ENCODE data around the gene ARRDC2. TPM values are rescaled to one million over a fixed set of nuclear protein-coding genes. Genes with fewer than 3 reads are reported as not detected.

Gene ARRDC2
- total RNA-seq, 1 donor from 2014 or later, result 2.8 TPM

DNA sequence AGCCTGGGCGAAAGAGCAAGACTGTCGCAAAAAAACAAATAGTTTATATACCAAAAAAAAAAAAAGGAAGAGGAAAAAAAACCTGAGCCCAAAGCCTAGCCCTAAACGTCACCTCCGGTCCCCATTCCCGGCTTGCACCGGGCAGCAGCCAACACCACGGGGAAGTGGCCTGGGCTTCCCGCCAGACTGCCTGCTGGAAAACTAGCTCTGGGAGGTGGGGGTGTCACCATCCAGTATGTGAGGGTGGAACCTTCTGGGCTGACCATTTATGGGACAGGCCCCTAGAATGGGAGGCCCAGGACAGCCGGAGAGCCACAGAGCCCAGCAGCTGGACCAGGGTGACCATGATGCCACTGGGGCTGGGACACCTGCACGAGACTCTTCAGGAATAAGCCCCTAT is 41.4 kb downstream of the ARRDC2 start:
- H3K27ac Mint-ChIP-seq (ENCODE audit: unreplicated experiment), result no peak overlapping the region

DNA sequence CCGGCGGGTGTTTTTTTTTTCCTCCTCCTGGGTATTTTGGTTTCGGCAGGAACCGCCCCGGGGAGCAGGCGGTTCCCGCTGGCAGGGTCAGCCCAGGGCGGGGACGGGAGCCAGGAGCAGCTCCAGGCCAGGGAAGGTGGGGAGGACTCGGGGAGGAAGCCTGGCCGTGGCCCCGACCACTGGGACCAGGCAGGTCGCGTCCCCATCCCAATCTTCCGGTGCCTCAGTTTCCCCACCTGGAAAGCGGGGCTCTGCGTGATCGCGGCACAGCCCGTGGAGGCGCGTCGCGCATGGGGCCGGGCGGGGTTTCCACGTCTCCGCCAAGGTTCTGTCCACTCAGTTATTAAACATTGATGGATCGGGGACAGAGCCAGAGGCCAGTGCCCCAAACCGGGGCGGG is 43.9 kb downstream of the ARRDC2 start:
- no peak for DNase-seq (ENCODE audit: low spot score)
- TF ChIP-seq, protein P1, sequence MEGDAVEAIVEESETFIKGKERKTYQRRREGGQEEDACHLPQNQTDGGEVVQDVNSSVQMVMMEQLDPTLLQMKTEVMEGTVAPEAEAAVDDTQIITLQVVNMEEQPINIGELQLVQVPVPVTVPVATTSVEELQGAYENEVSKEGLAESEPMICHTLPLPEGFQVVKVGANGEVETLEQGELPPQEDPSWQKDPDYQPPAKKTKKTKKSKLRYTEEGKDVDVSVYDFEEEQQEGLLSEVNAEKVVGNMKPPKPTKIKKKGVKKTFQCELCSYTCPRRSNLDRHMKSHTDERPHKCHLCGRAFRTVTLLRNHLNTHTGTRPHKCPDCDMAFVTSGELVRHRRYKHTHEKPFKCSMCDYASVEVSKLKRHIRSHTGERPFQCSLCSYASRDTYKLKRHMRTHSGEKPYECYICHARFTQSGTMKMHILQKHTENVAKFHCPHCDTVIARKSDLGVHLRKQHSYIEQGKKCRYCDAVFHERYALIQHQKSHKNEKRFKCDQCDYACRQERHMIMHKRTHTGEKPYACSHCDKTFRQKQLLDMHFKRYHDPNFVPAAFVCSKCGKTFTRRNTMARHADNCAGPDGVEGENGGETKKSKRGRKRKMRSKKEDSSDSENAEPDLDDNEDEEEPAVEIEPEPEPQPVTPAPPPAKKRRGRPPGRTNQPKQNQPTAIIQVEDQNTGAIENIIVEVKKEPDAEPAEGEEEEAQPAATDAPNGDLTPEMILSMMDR (IDR thresholded peaks at IDR 0.05; ENCODE audit: unreplicated experiment), result no peak
- Mint-ChIP-seq H3K36me3 (ENCODE audit: low read depth, unreplicated experiment) (no peaks in the 10 kb centered on the region), H3K27me3 (ENCODE audit: unreplicated experiment) (peaks cover 8% of the 10 kb centered on the region), H3K9me3 (ENCODE audit: unreplicated experiment) (no peaks in the 10 kb centered on the region), H3K4me3 (ENCODE audit: unreplicated experiment) (no peak overlapping the region), H3K27ac (ENCODE audit: unreplicated experiment) (no peak overlapping the region), H3K4me1 (ENCODE audit: unreplicated experiment) (peaks cover 3% of the 10 kb centered on the region)

More for the DNA sequence above, 41.4 kb downstream of the ARRDC2 start:
- no peak for DNase-seq (ENCODE audit: low spot score)
- Mint-ChIP-seq H3K4me1 (ENCODE audit: unreplicated experiment) (peaks cover 3% of the 10 kb centered on the region), H3K27me3 (ENCODE audit: unreplicated experiment) (peaks cover 5% of the 10 kb centered on the region), H3K4me3 (ENCODE audit: unreplicated experiment) (no peak overlapping the region), H3K36me3 (ENCODE audit: low read depth, unreplicated experiment) (no peaks in the 10 kb centered on the region), H3K9me3 (ENCODE audit: unreplicated experiment) (no peaks in the 10 kb centered on the region)
- TF ChIP-seq, protein P1 (IDR thresholded peaks at IDR 0.05; ENCODE audit: unreplicated experiment), result no peak

DNA sequence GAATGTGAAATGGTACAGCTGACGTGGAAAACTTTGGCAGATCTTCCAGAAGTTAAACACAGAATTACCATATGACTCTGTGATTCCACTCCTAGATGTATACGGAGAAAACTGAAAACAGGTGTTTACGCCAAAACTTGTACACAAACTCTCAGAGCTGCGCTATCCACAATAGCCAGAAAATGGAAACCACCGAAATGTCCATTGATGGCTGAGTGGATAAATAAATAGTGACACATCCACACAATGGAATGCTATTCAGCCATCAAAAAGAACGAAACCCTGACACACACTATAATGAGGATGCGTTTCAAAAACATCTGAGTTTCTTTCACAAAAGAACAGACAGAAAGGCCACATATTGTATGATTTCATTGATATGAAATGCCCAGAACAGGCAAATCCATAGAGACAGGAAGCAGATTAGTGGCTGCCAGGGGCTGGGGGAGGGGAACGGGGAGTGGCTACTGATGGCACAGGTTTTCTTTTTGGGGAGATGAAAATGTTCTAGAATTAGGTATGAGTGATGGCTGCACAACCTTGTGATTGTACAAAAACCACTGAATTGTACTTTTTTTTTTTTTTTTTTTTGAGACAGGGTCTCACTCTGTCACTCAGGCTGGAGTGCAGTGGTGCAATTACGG is 45.7 kb downstream of the ARRDC2 start:
- no peaks in the 10 kb centered on the region for H3K9me3 Mint-ChIP-seq (ENCODE audit: unreplicated experiment)
- no peak for DNase-seq (ENCODE audit: low spot score)
- H3K27me3 Mint-ChIP-seq (ENCODE audit: unreplicated experiment), result peaks cover 9% of the 10 kb centered on the region
- H3K4me1 Mint-ChIP-seq (ENCODE audit: unreplicated experiment), result peaks cover 3% of the 10 kb centered on the region
- H3K27ac Mint-ChIP-seq (ENCODE audit: unreplicated experiment), result no peak overlapping the region
- TF ChIP-seq, protein P1 (IDR thresholded peaks at IDR 0.05; ENCODE audit: unreplicated experiment), result no peak
- no peaks in the 10 kb centered on the region for H3K36me3 Mint-ChIP-seq (ENCODE audit: low read depth, unreplicated experiment)
- H3K4me3 Mint-ChIP-seq (ENCODE audit: unreplicated experiment), result no peak overlapping the region

DNA sequence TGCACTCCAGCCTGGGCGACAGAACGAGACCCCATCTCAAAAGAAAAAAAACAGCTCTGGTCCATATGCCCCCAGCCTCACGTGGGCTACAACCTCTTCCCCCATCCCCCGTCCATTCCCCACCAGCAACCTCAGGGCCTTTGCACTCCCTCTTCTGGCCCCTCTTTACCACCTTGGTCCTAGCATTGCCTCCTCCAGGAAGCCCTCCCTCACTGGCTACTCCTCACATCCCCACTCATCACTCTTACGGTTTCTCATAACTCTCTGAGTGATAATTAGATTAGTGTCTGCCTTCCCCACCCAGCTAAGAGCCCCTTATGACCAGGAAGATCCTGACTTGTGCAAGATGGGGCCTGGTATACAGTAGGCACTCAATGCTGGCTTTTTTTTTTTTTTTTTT is 48.0 kb downstream of the ARRDC2 start:
- Mint-ChIP-seq H3K4me1 (ENCODE audit: unreplicated experiment) (no peaks in the 10 kb centered on the region), H3K27ac (ENCODE audit: unreplicated experiment) (no peak overlapping the region), H3K27me3 (ENCODE audit: unreplicated experiment) (peaks cover 11% of the 10 kb centered on the region), H3K4me3 (ENCODE audit: unreplicated experiment) (no peak overlapping the region), H3K36me3 (ENCODE audit: low read depth, unreplicated experiment) (no peaks in the 10 kb centered on the region), H3K9me3 (ENCODE audit: unreplicated experiment) (no peaks in the 10 kb centered on the region)
- TF ChIP-seq, protein P1 (IDR thresholded peaks at IDR 0.05; ENCODE audit: unreplicated experiment), result no peak
- no peak for DNase-seq (ENCODE audit: low spot score)

DNA sequence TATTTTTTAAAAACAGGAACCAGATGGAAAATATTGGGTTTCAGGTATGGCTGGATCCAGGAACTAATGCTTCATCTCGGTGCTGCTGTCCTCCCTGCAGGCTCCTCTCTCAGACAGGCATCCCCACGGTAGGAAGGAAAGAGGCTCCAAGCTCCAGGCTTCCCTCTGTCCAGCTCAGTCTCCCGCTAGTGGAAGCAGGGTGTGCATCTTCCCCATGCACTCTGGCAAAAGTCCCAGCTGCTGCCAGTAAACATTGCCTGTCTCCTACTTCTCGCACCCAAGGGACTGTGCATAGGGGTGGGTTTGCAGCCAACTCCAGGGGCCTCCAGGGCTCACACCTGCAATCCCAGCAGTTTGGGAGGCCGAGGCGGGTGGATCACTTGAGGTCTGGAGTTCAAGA is 49.6 kb downstream of the ARRDC2 start:
- Mint-ChIP-seq H3K4me3 (ENCODE audit: unreplicated experiment) (no peak overlapping the region), H3K27ac (ENCODE audit: unreplicated experiment) (no peak overlapping the region), H3K9me3 (ENCODE audit: unreplicated experiment) (no peaks in the 10 kb centered on the region), H3K36me3 (ENCODE audit: low read depth, unreplicated experiment) (no peaks in the 10 kb centered on the region), H3K4me1 (ENCODE audit: unreplicated experiment) (no peaks in the 10 kb centered on the region), H3K27me3 (ENCODE audit: unreplicated experiment) (peaks cover 12% of the 10 kb centered on the region)
- DNase-seq (ENCODE audit: low spot score), result no peak
- TF ChIP-seq, protein P1 (IDR thresholded peaks at IDR 0.05; ENCODE audit: unreplicated experiment), result no peak

All from endothelial cell (in vitro differentiated cells).